Effector memory CD4-positive, alpha-beta T cell (primary cell): Measurements from ENCODE around the gene PANK4.

Experiments
- DNase-seq, 3 donors: peaks; one replicate each; pipeline ENCODE4 v3.0.0-alpha.2; 2020
- H3K27ac ChIP-seq: 2 replicates; pipeline ENCODE4 v1.7.0; 2013; ENCODE audit warnings: mild to moderate bottlenecking, low read length, moderate library complexity; ENCODE audit not compliant: insufficient read depth, poor library complexity, severe bottlenecking
- H3K27me3 ChIP-seq: replicated peaks from 2 replicates; pipeline ENCODE4 v1.7.0; 2013; ENCODE audit warnings: mild to moderate bottlenecking, low read length; ENCODE audit not compliant: insufficient read depth, control insufficient read depth, poor library complexity, severe bottlenecking
- H3K36me3 ChIP-seq: 2 replicates; pipeline ENCODE4 v1.7.0; 2013; ENCODE audit warnings: mild to moderate bottlenecking, low read length, moderate library complexity; ENCODE audit not compliant: control insufficient read depth, insufficient read depth
- H3K4me1 ChIP-seq: 2 replicates; pipeline ENCODE4 v1.7.0; 2013; ENCODE audit warnings: low read length, mild to moderate bottlenecking; ENCODE audit not compliant: control insufficient read depth, insufficient read depth, poor library complexity, severe bottlenecking
- H3K4me3 ChIP-seq: 2 replicates; pipeline ENCODE4 v1.7.0; 2013; ENCODE audit warnings: low read length, low read depth, mild to moderate bottlenecking; ENCODE audit not compliant: insufficient read depth, poor library complexity, severe bottlenecking
- H3K9me3 ChIP-seq: 2 replicates; pipeline ENCODE4 v1.7.0; 2013; ENCODE audit warnings: mild to moderate bottlenecking, low read length, moderate library complexity; ENCODE audit not compliant: control insufficient read depth

The PANK4 gene

DNA sequence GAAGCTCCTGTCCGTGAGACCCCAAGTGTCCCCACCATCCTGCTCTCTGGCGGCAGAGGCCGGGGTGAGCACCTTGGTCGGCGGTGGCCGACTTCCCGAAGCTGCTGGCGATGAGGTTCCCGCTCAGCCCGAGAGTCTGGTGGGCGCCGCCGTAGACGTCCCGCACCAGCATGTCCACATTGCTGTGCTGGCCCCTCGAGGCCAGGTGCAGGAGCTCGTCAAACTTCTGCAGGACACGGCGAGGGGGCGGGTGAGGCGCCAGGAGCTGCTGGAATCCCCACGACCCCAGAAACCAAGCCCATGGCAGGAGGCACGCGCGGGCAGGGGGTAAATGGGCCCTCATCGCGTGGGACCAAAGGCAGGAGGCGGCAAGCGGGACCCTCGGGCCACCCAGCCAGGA, 6.7 kb downstream of the PANK4 start:
- H3K36me3 ChIP-seq, result peaks cover 68% of the 10 kb centered on the region
- H3K9me3 ChIP-seq, result no peaks in the 10 kb centered on the region
- no peak for DNase-seq
- peaks cover 19% of the 10 kb centered on the region for H3K4me1 ChIP-seq
- H3K27me3 ChIP-seq, result no peaks in the 10 kb centered on the region
- H3K27ac ChIP-seq, result no peak overlapping the region
- H3K4me3 ChIP-seq, result no peak overlapping the region

- H3K27ac ChIP-seq, result no peak overlapping the region
- DNase-seq, result no peak
- H3K9me3 ChIP-seq, result no peaks in the 10 kb centered on the region
- H3K4me3 ChIP-seq, result no peak overlapping the region
- peaks cover 14% of the 10 kb centered on the region for H3K4me1 ChIP-seq
- peaks cover 72% of the 10 kb centered on the region for H3K36me3 ChIP-seq
- no peaks in the 10 kb centered on the region for H3K27me3 ChIP-seq
These were observed 7.2 kb downstream of the PANK4 start for GRCh38 chr1:2519029-2519685.

DNA sequence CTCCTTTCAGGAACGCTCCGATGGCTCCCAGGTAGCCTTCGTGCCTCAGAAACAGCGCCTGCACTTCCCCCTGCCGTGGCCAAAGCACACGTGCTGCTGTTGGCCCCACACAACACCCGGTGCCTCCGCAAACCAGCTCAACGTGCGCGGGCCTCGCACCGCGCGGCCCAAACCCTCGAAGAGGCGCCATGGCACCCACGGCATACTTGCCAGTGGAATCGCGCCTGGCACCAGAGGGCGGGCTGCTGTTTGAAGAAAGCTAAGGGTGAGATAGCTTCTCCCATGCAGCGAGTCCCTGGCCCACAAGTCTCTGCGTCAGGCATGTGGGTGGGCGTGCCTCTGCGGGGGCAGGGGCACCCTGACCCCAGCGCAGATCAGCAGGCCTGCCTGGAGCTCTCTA, 7.9 kb downstream of the PANK4 start:
- H3K36me3 ChIP-seq, result peaks cover 79% of the 10 kb centered on the region

DNA sequence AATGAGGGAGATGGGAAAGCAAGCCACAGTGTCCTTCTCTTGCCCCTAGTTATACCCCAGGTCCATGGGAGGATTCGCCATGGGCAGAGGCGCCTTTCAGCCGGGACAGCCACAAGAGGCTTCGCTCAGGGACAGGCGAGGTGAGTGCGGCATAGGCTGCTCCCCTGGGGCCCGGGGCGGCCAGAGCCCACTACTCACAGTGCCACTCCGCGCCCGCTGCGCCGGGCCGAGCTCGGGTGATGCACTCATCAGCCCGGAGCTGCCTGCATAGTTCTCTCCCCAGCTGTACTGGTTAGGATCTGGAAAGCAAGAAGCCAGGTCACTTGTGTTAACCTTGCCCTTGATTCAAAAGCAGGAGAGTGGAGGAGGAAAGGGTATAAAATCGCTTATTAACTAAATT, 8.4 kb downstream of the PANK4 start:
- Histone ChIP-seq H3K4me1 (peaks cover 2% of the 10 kb centered on the region), H3K4me3 (no peak overlapping the region), H3K27ac (no peak overlapping the region), H3K9me3 (no peaks in the 10 kb centered on the region), H3K36me3 (peaks cover 84% of the 10 kb centered on the region), H3K27me3 (no peaks in the 10 kb centered on the region)
- DNase-seq, result no peak

More for the DNA sequence above, 7.9 kb downstream of the PANK4 start:
- H3K4me3 ChIP-seq, result no peak overlapping the region
- no peak for DNase-seq
- peaks cover 8% of the 10 kb centered on the region for H3K4me1 ChIP-seq
- no peak overlapping the region for H3K27ac ChIP-seq
- H3K9me3 ChIP-seq, result no peaks in the 10 kb centered on the region
- H3K27me3 ChIP-seq, result no peaks in the 10 kb centered on the region

- peaks cover 94% of the 10 kb centered on the region for H3K36me3 ChIP-seq
- no peak overlapping the region for H3K4me3 ChIP-seq
- H3K27me3 ChIP-seq, result no peaks in the 10 kb centered on the region
- no peaks in the 10 kb centered on the region for H3K9me3 ChIP-seq
- no peaks in the 10 kb centered on the region for H3K4me1 ChIP-seq
- DNase-seq, result no peak
- no peak overlapping the region for H3K27ac ChIP-seq
These were observed 9.4 kb downstream of the PANK4 start for GRCh38 chr1:2516946-2517345.

GRCh38 chr1:2516124-2516523, 10.3 kb downstream of the PANK4 start:
- H3K27ac ChIP-seq, result no peak overlapping the region
- H3K36me3 ChIP-seq, result peaks cover 98% of the 10 kb centered on the region
- H3K9me3 ChIP-seq, result no peaks in the 10 kb centered on the region
- no peak overlapping the region for H3K4me3 ChIP-seq
- no peaks in the 10 kb centered on the region for H3K27me3 ChIP-seq
- no peak for DNase-seq
- no peaks in the 10 kb centered on the region for H3K4me1 ChIP-seq

GRCh38 chr1:2515763-2516080, 10.7 kb downstream of the PANK4 start:
- Histone ChIP-seq H3K4me3 (no peak overlapping the region), H3K27ac (no peak overlapping the region), H3K4me1 (no peaks in the 10 kb centered on the region), H3K27me3 (no peaks in the 10 kb centered on the region), H3K36me3 (peaks cover 98% of the 10 kb centered on the region), H3K9me3 (no peaks in the 10 kb centered on the region)
- DNase-seq, result no peak

DNA sequence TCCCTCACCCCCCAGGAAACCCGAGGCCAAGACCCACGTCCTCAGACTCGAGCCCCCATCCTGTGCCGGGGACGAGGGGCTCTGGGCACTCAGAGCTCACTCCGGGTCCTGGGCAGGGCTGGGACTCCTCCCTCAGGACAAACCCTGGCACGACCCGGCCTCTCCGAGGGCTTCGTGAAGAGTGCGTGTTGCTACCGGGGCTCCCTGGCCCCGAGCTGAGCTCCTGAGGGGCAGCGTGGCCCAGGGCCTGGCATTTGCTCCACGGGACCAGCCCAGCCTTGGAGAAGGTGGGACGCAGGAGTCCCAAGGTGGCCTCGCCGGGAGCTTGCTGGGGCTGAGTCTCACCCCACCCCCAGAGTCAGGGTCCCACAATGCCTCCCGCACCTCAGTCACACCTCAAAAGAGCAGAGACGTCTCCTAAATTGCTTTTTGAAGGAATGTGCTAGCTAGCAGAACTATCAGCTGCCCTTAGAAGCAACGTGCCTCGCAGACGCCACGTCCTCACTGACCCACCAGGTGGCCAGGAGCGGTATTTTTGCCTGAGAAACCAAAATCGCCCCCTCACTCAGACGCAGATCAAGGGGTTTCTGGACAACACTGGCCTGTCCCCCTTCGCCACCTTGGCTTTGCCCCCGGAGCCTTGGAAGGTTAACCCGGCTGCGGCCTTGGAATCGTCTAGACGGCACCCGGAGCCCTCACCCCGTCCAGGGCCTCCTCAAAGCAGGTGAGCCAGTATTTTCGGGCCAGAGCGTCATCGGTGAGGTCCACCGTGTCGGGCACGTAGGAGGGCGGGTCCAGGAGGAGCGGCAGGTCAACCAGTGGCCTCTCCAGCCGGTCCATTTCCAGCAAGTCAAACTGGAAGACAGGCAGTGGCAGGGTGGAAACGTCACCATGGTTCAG, 11.3 kb downstream of the PANK4 start:
- Histone ChIP-seq H3K9me3 (no peaks in the 10 kb centered on the region), H3K27me3 (no peaks in the 10 kb centered on the region), H3K36me3 (peaks cover 98% of the 10 kb centered on the region), H3K4me1 (no peaks in the 10 kb centered on the region), H3K4me3 (no peak overlapping the region), H3K27ac (no peak overlapping the region)
- no peak for DNase-seq

- Histone ChIP-seq H3K27ac (no peak overlapping the region), H3K4me1 (no peaks in the 10 kb centered on the region), H3K9me3 (no peaks in the 10 kb centered on the region), H3K36me3 (peaks cover 98% of the 10 kb centered on the region), H3K4me3 (no peak overlapping the region), H3K27me3 (no peaks in the 10 kb centered on the region)
- no peak for DNase-seq
These were observed 12.3 kb downstream of the PANK4 start for GRCh38 chr1:2513939-2514652.
